GM19099 (cell line): ENCODE data around the gene SELENOS.

Source experiments
- POLR2A ChIP-seq: IDR thresholded peaks from 3 replicates; pipeline ENCODE4 v1.6.1; 2011; ENCODE audit warnings: low read depth; ENCODE audit not compliant: insufficient read length; ENCODE audit errors: extremely low read depth

The SELENOS gene

DNA sequence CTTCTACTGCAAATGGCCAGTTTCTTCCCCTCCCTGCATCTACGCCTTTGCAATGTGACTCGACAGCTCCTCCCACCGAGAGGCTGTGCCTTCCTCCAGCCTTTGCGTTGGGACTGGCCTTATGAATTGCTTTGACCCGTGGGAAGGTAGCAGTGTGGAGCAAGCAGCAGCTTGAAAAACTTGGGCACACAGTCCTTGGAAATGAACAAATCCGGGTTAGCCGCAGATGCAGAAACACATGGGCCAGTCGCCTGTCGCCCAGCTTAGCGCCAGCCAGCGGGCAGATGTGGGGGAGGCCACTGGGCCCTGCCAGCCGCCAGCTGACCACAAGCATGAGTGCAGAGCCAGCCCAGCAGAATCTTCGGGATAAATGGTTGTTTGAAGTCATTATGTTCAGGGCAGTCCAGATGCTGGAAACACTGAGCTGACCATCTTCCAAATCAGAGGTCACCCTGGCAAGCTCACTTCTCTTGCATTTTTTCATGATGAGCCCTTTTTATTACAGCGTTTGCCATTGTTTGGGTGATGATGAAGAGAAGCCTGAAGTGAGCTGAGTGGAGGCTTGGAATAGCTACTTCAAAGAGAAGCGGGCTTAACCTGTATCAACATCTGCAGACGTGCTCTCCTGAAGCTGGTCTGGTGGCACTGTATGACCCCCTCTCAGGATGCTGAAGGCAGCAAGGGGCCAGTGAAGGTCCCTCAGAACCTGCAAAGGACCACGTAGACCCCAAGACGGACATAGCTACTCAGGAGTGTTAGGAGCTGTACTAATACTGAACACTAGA, 9.8 kb downstream of the SELENOS start:
- no peak for TF ChIP-seq POLR2A

DNA sequence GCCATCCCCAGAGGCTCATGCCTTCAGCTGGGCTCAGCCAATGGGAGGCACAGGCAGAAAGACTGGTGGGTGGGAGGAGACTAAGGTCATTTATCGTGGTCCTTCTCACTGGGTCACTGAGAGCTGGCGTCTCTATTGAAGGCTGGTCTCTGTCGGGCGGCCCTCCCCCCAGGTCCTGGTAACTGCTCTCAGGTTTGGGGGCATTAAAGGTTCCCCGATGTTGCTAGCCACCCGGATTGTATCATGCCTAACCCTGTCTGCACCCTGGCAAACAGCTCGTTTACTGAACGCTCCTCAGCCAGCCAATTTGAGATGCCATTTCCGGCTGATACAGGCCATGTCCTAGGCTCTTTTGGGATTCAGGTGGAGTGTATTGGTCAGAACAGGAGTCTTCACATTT, 10.5 kb downstream of the SELENOS start:
- no peak for TF ChIP-seq POLR2A

DNA sequence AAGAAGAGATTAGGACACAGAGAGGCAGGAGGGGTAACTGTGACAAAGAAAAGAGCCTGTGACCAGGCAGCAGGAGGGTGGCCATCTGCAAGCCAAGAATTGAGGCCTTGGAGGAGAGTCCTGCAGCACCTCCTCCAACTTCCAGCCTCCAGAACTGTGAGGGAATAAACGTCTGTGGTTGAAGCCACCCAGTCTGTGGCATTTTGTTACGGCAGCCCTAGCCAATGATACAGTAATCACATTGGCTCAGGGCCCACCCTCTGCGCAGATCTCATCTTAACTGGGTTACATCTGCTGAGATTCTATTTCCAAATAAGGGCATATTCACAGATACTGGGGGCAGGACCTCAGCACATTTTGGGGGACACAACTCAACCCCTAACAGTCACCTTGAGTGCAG, 11.3 kb downstream of the SELENOS start:
- no peak for TF ChIP-seq POLR2A

DNA sequence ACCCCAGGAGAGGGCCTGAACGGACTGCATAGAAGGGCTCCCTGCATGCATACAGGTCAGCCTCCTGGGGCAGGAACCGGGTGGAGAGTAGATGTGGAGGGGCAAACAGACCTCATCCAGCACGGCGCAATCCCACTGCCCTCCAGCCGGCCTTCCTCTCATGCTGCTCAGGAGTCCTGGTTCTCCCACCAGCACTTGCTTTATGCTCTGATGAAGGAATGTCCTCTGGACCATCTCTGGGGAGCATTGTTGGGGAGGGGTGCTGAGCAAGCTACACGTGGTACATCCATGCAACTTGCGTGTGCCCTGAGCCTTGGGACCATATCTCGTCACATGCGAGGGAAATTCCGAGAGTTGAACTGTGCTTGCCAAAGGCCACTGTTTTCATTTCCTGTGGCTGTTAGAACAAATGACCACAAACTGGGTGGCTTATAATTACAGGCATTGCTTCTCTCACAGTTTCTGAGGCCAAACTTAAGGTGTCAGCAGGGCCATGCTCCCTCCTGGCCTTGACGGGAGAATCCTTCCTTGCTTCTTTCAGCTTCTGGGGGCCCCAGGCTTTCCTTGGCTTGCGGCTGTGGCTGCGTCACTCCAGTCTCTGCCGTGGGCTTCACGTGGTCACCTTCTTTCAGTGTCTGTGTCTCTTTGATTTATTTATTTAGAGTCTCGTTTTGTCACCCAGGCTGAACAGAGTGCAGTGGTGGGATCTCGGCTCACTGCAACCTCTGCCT, 12.2 kb downstream of the SELENOS start:
- no peak for TF ChIP-seq POLR2A

DNA sequence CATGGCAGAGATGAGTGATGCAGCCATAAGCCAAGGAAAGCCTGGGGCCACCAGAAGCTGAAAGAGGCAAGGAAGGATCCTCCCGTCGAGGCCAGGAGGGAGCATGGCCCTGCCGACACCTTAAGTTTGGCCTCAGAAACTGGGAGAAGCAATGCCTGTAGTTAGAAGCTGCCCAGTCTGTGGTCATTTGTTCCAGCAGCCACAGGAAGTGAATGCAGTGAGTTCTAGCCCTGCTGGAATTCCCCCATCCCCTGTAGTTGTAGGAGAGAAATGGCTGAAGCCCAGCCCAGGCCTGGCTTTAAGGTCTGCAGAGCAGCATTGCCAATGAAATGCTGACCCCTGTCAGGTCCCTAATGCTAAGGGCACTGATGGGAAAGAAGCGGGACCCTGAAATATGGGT, 13.3 kb downstream of the SELENOS start:
- TF ChIP-seq POLR2A: peak; percentile 10

DNA sequence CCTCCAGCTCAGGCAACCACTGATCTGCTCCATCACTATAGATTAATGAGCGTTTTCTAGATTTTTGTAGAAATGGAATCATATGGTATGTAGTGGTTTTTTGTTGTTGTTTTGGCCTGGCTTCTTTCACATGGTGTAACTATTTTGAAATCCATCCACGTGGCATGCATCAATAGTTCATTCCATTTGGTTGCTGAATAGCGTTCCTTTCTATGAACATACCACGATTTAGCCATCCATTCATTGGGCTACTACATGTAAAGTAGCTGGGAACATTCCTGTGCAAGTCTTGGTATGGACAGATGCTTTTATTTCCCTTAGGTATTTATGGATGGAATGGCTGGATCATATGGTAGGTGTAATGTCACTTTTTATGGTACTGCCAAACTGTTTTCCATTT, 14.7 kb downstream of the SELENOS start:
- no peak for TF ChIP-seq POLR2A

DNA sequence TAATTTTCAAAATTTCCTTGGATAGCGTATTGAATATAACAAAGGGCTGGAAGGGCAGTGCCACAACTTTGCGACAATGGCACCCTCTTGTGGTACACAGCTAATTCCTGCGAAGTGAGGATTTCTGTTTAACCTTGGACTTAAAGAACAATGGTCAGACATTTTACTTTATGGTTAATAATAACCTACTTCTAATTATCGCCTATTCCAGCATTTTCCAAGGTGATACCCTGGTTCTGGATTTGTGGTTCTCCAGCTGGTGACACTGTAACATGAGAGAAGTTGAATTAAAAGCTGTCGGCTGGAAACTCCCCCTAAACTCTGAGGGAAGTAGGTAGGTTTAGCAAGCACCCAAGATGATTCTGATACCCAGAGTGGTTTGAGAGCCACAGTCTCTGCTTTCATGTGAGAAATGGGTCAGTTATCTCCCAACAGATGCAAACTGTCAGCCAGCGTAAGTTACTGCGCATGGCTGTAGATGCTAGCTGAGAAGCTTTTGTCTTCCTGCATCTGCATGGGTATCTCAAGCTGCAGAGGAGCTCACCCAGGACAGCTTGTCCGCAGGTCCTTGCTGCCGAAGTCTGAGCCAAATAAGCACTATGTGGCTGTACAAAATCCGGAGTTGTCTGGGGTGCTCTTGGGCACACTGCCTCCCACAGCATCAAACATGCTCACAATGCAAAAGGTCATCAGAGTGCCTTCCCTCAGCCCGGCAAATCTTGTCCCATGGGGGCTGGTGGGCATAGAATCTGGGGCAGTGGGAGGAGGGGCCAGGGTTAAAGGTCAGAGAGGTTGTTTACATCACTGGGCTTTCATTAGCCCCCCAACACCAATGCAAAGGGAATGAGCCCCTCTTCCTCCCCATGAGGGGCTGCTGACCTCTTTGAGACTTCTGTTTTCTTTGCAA, 18.8 kb downstream of the SELENOS start:
- TF ChIP-seq POLR2A: no peak

DNA sequence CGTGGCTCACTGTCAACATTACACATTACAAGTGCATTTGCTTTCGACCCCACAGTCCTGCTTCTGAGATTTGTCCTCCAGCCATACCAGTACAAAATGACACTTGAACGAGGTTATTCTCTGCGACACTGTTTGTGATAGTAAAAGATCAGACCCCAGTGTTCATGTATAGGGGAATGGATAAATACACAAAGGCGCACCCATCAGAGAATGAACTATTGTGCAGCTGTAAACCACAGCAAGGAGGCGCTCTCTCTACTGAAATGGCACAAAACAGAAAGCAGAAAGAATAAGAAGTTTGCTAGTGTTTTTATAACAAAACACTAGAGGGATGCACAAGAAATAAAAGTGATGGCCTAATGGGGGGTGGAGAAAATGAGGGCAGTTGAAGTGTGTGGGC, 20.5 kb downstream of the SELENOS start:
- no peak for TF ChIP-seq POLR2A

DNA sequence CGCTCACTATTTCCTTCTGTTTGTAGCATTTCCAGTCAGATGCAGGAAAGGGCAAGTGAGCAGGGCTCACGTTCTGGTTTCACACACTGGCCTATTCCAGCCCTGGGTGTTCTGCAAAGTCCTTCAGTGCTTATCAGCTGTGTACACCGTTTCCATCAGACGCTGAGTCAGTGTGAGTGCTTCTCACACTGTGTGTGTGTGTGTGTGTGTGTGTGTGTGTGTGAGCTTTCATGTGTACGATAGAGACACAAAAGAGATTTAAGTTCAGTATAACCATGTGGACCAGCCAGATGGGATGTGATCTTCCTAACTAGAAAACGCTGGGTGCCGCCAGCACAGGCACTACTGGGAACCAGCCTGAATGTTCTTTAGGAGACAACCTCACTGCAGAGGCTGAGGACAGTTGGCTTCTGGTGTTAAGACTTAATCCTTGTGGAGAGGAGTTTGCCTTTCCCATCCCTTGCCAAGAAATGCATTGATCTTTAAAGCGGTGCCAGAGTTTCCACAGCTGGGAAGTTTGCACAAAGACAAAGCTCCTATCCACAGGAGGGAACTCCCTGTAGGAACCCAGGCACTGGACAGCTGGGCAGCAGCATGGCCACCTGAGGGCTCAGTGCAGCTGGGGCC, 21.6 kb downstream of the SELENOS start:
- TF ChIP-seq POLR2A: no peak

DNA sequence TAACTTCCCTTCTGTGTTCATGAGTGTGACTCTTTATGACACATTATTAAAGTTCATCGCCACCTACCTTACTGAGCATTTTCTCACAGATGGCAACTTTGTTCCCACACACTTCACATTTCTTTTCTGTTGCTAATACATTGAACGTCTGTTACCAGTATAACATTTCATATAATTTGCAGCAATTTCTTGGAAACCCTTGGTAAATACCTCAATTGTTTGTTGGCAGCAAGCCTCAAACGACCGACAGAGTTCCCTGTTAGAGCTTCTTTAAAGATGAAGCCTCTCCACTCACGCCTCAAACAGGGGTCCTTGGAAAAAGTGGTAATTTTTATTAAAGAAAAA, 22.3 kb downstream of the SELENOS start:
- TF ChIP-seq POLR2A: no peak

DNA sequence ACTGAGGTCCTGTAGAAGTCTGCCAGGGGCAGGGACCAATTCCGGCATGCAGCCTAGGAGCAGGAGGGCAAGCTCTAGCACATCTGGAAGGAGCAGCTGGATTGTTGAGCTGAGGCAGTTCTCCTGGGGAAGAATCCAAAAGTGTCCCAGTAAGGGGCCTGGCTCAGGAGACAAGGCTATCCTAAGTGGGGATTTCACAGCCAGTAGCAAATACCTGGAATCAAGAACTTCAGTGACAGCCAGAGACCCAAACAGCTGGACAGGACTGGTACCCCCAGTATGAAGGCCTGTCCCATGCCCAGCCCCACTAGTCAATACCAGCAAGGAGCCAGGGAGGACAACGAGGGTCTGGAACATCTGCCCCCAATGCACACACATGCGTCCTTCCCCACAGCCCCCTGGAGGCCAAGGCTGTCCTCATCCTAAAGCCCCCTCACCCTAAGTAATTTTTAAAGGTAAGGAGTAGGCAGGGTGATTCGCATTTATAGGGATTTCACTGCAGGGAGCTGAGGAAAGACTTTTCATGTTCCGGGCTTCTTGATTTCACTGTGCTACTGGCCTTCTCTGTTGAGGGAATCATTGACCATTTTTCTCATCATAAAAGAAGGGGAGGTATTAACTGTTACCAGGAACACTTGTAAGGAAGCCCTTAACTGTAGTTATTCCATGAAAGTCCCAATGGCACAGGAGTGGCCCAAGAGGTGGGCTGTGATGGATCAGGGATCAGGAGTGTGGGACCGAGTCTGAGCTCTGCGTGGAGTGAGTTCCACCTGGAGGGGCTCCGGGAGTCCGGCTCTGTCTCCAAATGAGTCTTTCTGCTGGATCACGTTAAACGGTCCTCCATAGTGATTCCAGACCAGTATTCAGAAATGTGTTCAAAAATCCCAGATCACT, 22.9 kb downstream of the SELENOS start:
- TF ChIP-seq POLR2A: no peak

DNA sequence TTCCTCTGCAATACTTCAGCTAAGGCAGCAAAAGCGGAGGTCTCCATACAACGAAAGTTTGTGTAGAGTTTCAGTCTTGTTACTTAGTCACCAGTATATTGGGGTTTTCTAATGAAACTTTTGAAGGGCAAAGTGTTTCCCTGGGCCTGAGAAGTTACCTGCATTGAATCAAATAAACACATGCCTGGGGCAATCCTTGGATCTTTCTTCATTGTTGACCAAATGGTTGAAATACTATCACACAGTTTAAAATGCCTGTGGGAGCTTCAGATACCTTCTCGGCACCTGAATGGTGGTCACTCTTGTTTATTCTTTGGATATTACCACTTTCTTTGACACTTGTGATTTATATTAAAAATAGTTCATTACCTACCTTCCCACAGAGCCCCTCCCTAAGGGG, 24.4 kb downstream of the SELENOS start:
- TF ChIP-seq POLR2A: no peak

DNA sequence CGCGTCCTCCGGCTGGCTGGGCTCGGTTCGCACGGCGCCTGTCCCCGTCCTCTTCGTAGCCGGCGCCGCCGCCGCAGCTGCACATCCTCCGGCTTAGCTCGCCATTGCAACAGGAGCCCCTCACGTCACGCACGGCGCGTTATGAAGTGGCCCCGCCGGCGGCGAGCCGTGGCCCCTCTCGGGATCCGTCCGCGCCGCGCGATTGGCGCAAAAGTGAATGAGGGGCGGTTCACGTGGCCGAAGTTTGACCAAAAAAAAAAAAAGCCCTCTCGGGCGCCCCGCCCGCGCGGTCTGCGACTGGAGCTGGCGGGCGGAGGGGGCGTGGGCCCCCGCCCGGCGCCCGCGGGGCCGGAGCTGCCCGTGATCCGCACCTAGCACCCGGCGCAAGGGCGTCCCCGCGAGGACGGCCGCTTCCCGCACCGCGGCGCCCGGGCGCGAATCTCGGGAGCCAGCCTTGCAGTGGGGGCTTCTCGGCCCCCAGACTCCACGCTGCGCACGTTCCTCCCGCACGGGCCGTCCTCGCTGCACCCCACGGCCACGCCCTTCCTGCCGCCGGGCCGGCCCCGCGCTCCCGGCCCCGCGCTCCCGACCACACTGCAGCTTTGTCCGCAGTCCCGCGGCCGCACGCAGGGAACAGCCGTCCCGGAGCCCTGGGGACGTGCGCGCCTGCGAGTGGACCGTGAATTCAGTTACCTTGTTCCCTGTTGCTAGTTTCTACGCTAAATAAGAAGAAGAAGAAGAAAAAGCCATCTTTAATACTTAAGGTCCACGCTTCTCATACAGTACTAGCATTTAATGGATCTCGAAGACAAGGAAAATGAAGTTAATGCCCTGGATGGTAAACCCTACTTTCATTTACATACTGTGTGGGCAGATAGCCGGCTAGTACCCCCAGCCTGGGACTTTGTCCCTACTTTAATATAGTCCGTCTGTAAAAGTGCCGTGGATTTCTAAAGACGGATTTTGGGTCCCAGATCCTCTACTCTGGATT, 25.2 kb downstream of the SELENOS start, which contains the start of gene CHSY1:
TSS of gene CHSY1 (minus strand) at position 219 of the 991 bp plus-strand sequence. CDS start 592 bp downstream, outside the sequence.
- TF ChIP-seq POLR2A: peak; percentile 84
